Cortex of kidney (tissue), 1 donor: ENCODE results near the gene GOLGA6L4.
"Not testable (repeated sequence)": the region's sequence is repeated elsewhere in the genome, so short reads cannot be mapped to it uniquely, and the experiment has no call there.

ENCODE experiments used
- DNase-seq: peaks from one replicate; lab custom pipeline; 2025; lab: John Stamatoyannopoulos, UW

Gene GOLGA6L4

GRCh38 chr15:84235573-84235972 is at the start of gene GOLGA6L4:
Gene GOLGA6L4, plus strand, starts transcription at chr15:84235773. Its CDS starts 62 bp downstream, at chr15:84235835.
- DNase-seq = not testable (repeated sequence)

GRCh38 chr15:84192982-84193381 is 42.6 kb upstream of the GOLGA6L4 start:
- DNase-seq = not testable (repeated sequence)

GRCh38 chr15:84195603-84196002 is 40.0 kb upstream of the GOLGA6L4 start:
- DNase-seq = not testable (repeated sequence)

- not testable (repeated sequence) for DNase-seq
These were observed 38.9 kb upstream of the GOLGA6L4 start for GRCh38 chr15:84196530-84197188.

GRCh38 chr15:84199865-84200264 is 35.7 kb upstream of the GOLGA6L4 start:
- not testable (repeated sequence) for DNase-seq

GRCh38 chr15:84246441-84246840 is 10.9 kb downstream of the GOLGA6L4 start:
- DNase-seq = not testable (repeated sequence)
